CD4-positive, alpha-beta T cell treated with Interleukin-4 for 1 hour (primary cell): Measurements from ENCODE around the gene DHX57.
"Not testable (repeated sequence)": the region's sequence is repeated elsewhere in the genome, so short reads cannot be mapped to it uniquely, and the experiment has no call there.

Experiments used
- DNase-seq, 2 donors: peaks; one replicate each; pipeline ENCODE4 v3.0.0-alpha.2; 2020 to 2022

DHX57 gene

DNA sequence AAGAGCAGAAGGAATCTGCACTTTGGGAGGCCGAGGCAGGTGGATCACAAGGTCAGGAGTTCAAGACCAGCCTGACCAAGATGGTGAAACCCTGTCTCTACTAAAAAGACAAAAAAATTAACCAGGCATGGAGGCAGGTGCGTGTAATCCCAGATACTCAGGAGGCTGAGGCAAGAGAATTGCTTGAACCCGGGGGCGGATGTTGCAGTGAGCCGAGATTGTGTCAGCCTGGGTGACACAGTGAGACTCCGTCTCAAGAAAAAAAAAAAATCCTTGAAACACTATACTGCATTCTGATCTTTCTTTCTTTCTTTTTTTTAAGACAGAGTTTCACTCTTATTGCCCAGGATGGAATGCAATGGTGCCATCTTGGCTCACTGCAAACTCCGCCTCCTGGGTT is 80.7 kb downstream of the DHX57 start:
- not testable (repeated sequence) for DNase-seq

DNA sequence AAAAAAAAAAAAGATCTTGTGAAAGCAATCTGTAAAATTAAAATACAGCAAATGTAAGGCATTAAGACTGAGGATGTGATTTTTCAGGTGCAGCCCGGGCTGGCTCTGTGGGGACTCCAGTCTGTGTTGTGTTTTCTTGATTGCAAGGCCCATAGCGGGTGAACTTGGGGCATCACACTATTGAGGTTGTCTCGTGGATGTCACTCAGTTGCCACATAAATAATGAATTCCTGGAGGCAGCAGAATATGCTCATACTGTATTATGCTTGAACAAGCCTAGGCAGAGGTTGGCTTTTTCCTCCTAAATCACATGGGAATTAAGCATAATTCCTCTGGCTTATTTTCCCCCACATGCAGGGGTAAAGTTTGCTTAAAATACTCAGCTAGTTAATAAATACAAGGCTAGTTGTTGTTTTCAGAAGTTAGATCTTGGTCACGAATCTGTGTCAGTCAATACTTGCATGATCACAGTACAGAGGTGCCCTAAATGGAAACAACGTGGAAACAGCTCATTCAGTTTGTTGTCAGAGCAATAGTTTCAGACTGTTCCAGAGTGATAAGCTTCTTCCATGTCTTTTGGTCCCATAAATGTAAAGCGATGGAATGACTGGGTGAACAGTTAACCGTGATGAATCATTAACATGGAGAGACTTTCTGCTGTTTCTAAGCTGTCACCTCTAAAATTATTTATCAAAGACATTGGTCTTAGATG is 81.3 kb downstream of the DHX57 start:
- no peak for DNase-seq

DNA sequence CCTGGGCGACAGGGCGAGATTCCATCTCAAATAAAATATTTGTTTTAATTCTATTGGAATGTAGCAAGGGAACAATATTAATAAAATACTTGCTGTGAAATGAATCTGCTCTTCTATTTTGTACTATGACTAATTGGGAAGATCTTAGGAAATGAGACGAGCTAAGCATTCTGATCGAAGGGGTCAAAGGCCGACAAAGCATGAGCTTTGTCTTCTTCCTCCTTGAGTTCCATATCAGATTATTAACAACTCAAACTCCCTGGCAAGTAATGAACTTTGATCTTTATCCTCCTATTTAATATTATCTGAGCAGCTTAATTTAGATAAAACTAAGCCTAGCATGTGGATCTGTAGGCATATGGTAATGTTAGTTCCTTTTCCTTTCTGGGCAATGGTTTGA is 82.2 kb downstream of the DHX57 start:
- DNase-seq = no peak

DNA sequence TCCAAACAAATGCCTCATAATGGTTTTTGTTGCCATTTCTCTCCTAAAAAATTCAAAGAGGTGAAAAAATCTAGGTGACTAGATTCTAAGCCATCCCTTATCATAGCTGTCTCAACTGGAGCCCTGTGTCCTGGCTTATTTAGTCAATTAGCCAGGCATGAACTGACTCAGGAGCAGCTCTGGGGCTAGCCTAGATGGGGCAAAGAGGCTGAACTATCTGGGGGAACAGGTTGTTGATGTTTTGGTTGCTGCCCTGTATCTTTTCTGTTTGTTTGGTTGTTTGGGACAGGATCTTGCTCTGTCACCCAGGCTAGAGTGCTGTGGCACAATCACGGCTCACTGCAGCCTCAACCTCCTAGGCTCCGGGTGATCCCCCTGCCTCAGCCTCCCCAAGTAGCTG is 83.0 kb downstream of the DHX57 start:
- DNase-seq = no peak

- not testable (repeated sequence) for DNase-seq
These were observed 83.4 kb downstream of the DHX57 start for GRCh38 chr2:38792321-38792720.

GRCh38 chr2:38791744-38792143 is 84.0 kb downstream of the DHX57 start:
- DNase-seq = no peak

DNA sequence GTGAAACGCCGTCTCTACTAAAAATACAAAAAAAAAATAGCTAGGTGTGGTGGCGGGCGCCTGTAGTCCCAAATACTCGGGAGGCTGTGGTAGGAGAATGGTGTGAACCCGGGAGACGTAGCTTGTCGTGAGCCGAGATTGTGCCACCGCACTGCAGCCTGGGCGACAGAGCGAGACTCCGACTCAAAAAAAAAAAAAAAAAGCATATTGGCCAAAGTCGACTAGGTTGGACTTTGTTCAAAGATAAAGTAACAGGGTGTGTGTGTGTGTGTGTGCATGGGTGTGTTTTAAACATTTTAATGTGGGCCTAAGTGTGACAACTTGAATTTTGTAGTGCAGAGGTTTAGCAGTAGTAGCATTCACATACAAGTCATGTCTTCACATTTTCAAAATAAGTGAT is 86.0 kb downstream of the DHX57 start:
- no peak for DNase-seq

GRCh38 chr2:38788306-38788705 is 87.4 kb downstream of the DHX57 start:
- no peak for DNase-seq

GRCh38 chr2:38783586-38783985 is 92.1 kb downstream of the DHX57 start:
- DNase-seq = no peak

DNA sequence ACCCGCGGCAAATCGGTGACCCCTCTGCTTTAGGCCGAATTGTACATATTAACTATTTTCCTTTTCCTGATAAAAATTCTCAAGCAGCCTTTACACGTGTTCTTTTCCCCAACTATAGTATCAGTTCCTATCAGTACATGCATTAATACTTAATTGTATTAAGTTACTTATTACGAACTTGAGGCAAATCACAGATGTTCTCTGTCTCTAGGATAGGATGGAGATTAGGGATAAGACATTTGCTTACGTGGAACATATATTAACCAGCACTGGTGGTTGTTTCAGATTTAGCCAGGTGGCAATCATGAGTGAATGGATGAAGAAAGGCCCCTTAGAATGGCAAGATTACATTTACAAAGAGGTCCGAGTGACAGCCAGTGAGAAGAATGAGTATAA is 97.0 kb downstream of the DHX57 start:
- no peak for DNase-seq

DNA sequence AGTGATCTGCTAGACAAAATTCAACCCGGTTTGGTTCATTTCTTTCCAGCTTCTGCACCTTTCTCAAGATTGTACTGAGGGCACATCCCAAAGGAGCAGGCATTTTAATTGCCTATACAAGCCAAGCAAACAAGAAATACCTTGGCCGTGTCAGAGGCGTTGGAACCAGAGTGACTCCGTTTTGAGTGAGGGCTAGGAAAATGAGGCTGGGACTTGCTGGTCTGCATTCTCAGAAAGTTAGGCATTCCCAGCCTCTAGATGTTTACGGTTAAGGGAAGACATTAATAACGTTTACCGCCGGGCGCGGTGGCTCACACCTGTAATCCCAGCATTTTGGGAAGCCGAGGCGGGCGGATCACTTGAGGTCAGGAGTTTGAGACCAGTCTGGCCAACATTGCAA is 99.2 kb downstream of the DHX57 start:
- DNase-seq = no peak

DNA sequence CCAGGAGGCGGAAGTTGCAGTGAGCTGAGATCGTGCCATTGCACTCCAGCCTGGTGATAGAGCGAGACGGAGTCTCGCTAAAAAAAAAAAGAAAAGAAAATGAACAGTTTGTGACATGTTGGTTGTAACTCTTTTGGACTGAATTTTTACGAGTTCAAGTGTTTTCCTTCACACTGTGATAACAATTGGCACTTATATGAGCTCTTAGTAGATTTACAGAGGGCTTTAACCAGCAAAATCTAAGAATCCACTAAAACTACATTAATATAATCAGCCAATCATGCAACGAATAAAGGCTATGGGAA is 99.9 kb downstream of the DHX57 start:
- DNase-seq = no peak

GRCh38 chr2:38775097-38775920 is 100.4 kb downstream of the DHX57 start:
- no peak for DNase-seq

- no peak for DNase-seq
These were observed 104.1 kb downstream of the DHX57 start for GRCh38 chr2:38771632-38772031.

GRCh38 chr2:38765551-38765950 is 110.2 kb downstream of the DHX57 start:
- no peak for DNase-seq

DNA sequence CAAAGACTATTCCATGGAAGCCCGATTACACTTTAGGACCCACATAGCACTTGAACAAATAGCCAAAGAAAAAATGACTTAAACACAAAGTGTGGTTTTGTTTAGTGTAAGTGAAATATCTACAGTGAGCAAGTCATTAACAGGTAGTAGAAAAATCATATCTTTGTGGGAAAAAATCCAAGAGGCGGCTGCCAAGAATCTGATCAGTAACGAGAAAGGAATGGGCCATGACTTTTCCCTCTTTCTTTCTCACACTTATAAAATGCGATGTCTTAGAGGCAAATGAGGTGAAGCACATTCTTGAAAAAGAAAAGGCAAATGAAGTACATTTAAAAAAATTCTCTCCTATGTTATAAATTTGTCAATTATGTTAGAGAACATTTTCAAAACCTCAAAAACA is 110.6 kb downstream of the DHX57 start:
- DNase-seq = no peak

DNA sequence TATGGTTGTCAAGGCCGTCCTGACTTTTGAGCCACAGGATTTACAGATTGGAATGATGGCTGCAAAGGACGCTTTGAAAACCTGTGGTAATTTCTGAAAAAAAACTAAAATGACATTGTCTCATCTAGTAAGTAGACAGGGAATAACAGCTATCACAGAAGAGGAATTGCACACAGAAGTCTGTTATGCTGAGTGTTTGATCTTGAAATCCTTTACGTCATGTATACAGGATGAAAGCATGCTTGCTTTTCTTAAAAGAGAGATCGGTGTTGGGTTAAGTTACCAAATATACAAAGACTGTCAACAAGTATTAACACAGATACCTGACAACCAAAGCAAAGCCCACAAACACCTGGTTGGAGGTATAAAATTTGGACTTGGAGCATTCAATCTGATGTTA is 112.0 kb downstream of the DHX57 start:
- DNase-seq = no peak

- DNase-seq = no peak
These were observed 112.5 kb downstream of the DHX57 start for GRCh38 chr2:38763228-38763627.

DNA sequence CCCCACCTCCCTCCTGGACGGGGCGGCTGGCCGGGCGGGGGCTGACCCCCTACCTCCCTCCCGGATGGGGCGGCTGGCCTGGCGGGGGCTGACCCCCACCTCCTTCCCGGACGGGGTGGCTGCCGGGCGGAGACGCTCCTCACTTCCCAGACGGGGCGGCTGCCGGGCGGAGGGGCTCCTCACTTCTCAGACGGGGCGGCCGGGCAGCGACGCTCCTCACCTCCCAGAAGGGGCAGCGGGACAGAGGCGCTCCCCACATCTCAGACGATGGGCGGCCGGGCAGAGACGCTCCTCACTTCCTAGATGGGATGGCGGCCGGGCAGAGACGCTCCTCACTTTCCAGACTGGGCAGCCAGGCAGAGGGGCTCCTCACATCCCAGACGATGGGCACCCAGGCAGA is 119.8 kb downstream of the DHX57 start:
- DNase-seq = not testable (repeated sequence)

- DNase-seq = peak in 1 of 2 donors; percentile 37
These were observed 121.2 kb downstream of the DHX57 start for GRCh38 chr2:38754506-38754905.

DNA sequence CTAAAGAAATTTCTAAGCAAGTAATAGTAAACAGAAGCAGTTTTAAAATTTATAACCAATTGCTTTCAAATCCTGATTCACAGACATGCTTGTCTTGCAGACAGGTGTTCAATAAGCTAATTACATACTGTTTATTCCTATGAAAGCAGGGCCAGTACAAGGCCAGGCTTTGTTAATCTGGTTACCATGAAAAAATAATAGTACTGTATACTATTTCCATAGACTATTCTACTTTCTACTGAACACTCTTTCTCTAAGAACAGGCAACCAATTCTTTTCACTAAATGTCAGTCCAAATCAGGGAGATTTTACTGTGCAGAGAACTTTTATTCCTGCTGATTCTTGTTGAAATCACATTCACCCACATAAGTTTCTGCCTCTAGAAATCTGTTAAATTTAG is 121.7 kb downstream of the DHX57 start:
- DNase-seq = no peak

DNA sequence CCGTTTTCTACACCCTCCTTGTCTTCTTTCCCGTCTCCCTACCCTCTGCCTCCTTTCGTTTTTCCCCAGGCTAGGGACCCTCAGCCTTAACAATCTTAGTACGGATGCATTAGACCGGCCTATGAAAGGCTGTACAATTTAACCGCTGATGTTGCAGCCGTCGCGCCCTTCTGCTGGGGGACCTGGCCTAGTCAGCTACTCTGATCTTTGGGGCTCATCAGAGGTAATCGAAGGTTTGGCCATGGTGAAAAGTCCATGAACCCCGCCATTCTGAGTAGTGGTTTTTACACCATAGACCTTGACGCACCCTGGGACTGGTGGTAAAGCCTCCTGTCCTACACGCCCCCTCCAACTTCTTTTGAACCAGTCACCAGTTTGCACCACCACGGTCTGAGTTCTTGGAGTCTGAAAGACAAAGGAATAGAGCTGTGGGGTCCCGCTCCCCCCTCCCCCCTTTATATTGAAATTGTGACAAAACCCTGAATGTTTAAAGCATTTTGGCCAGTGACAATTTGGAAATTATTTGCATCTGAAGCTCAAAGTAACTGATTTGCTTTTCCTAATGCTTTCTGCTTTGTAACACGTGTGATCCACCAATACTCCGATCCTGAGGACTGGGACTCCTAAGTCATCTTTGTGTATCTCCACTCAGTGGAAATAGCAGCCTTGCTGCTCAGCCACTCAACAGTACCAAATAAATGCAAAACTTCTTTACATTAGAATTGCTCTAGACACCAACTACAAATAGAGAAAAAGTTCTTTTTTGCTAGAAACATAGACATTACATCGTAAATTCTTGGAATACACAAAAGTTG is 123.9 kb downstream of the DHX57 start:
- no peak for DNase-seq

DNA sequence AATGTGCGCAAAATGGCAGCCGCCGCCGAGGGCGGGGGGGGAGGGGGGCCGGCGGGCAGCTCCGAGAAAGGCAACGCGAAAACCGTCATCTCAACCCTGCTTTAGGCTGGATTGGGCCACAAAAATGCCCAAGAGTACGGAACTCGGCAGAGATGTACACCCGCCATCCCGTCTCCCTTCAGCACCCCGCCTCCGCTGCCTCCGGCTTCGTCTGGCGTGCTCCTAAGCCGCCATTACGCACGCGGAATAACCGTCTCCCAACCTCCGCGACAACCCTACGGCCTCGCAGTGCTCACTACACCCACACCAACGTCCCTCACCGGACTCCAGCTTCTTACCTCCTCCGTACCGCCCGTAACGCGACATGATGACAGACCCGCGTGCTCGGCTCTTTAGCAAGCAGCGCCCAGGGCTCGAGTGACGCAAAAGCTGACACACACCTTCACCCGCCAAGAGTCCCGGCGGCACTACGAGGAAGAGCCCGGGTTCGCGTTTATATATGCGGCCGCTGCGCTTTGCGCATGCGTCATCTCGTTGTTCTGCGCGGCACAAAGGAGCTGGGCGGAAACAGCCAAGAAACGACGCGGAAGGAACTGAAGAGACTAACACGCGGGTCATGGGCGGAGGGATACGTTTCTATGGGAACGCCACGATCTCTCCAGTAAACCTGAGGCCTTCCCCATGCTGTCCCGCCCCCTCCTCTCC is 124.7 kb downstream of the DHX57 start, which contains the start of gene SRSF7:
SRSF7 (minus strand) TSS at position 471 of the 705 bp plus-strand sequence; CDS start at position 366, 105 bp downstream.
- peak; percentile 98 to 99 for DNase-seq
